Activated CD4-positive, alpha-beta T cell treated with anti-CD3 and anti-CD28 coated beads, Interleukin-2, amount 10 ng/mL, durations not matched to agents 24 days and 14 days (primary cell): Measurements from ENCODE around the gene SLC6A11. TPM values are rescaled to one million over a fixed set of nuclear protein-coding genes. Genes with fewer than 3 reads are reported as not detected.

Source experiments
- DNase-seq: peaks from one replicate; pipeline ENCODE4 v3.0.0; 2022
- H3K27ac Mint-ChIP-seq: one replicate; pipeline ENCODE4 v1.8.0; 2022; ENCODE audit warnings: mild to moderate bottlenecking, mixed read lengths
- H3K27me3 Mint-ChIP-seq: one replicate; pipeline ENCODE4 v1.8.0; 2022; ENCODE audit warnings: mixed read lengths
- H3K36me3 Mint-ChIP-seq: one replicate; pipeline ENCODE4 v1.8.0; 2022; ENCODE audit warnings: low read depth, mild to moderate bottlenecking, mixed read lengths
- H3K4me1 Mint-ChIP-seq: one replicate; pipeline ENCODE4 v1.8.0; 2021; ENCODE audit warnings: mixed read lengths
- H3K4me3 Mint-ChIP-seq: one replicate; pipeline ENCODE4 v1.8.0; 2022; ENCODE audit warnings: mild to moderate bottlenecking, moderate library complexity, mixed read lengths
- H3K9me3 Mint-ChIP-seq: one replicate; pipeline ENCODE4 v1.8.0; 2021; ENCODE audit warnings: mixed read lengths
- intact Hi-C: fragments of 100-400 bp; cut with micrococcal nuclease; formaldehyde crosslinking; loops from one replicate; pipeline ENCODE4 v1.15.1; 2023
- total RNA-seq: library from RNA; stranded (reverse); gene quantifications from 2 replicates; pipeline ENCODE4 v1.2.3, GENCODE V29; 2022

The SLC6A11 gene
- total RNA-seq, 1 donor from 2014 or later: not detected

- Mint-ChIP-seq H3K27me3 (no peaks in the 10 kb centered on the region), H3K4me3 (no peak overlapping the region), H3K36me3 (no peaks in the 10 kb centered on the region)
Observed at GRCh38 chr3:10907262-10907661, 91.2 kb downstream of the SLC6A11 start.

GRCh38 chr3:10910367-10910766 is 94.3 kb downstream of the SLC6A11 start:
- DNase-seq: no peak
- Mint-ChIP-seq H3K4me1 (no peaks in the 10 kb centered on the region), H3K27ac (no peak overlapping the region), H3K36me3 (no peaks in the 10 kb centered on the region), H3K9me3 (peaks cover 28% of the 10 kb centered on the region), H3K27me3 (no peaks in the 10 kb centered on the region), H3K4me3 (no peak overlapping the region)
- intact Hi-C loops: no loop called here

More at GRCh38 chr3:10907262-10907661, 91.2 kb downstream of the SLC6A11 start:
- Mint-ChIP-seq H3K27ac (no peak overlapping the region), H3K4me1 (no peaks in the 10 kb centered on the region), H3K9me3 (peaks cover 28% of the 10 kb centered on the region)
- intact Hi-C loops: no loop called here
- DNase-seq: no peak

GRCh38 chr3:10911350-10912002 is 95.4 kb downstream of the SLC6A11 start:
- Mint-ChIP-seq H3K27me3 (no peaks in the 10 kb centered on the region), H3K4me3 (no peak overlapping the region), H3K36me3 (no peaks in the 10 kb centered on the region), H3K9me3 (peaks cover 24% of the 10 kb centered on the region), H3K4me1 (no peaks in the 10 kb centered on the region), H3K27ac (no peak overlapping the region)
- intact Hi-C loops: no loop called here
- DNase-seq: no peak

GRCh38 chr3:10912786-10913185 is 96.8 kb downstream of the SLC6A11 start:
- Mint-ChIP-seq H3K36me3 (no peaks in the 10 kb centered on the region), H3K27ac (no peak overlapping the region)

GRCh38 chr3:10915376-10915775 is 99.3 kb downstream of the SLC6A11 start:
- Mint-ChIP-seq H3K36me3 (no peaks in the 10 kb centered on the region), H3K4me1 (no peaks in the 10 kb centered on the region), H3K9me3 (no peaks in the 10 kb centered on the region), H3K27me3 (no peaks in the 10 kb centered on the region), H3K27ac (no peak overlapping the region), H3K4me3 (no peak overlapping the region)
- no peak for DNase-seq
- intact Hi-C loops: no loop called here

More at GRCh38 chr3:10912786-10913185, 96.8 kb downstream of the SLC6A11 start:
- intact Hi-C loops: no loop called here
- peaks cover 13% of the 10 kb centered on the region for H3K9me3 Mint-ChIP-seq
- no peaks in the 10 kb centered on the region for H3K27me3 Mint-ChIP-seq
- no peak overlapping the region for H3K4me3 Mint-ChIP-seq
- H3K4me1 Mint-ChIP-seq: no peaks in the 10 kb centered on the region
- DNase-seq: no peak

GRCh38 chr3:10917176-10917575 is 101.1 kb downstream of the SLC6A11 start:
- no peak for DNase-seq
- intact Hi-C loops: no loop called here
- H3K9me3 Mint-ChIP-seq: no peaks in the 10 kb centered on the region
- H3K27me3 Mint-ChIP-seq: peaks cover 2% of the 10 kb centered on the region
- no peaks in the 10 kb centered on the region for H3K4me1 Mint-ChIP-seq
- H3K36me3 Mint-ChIP-seq: no peaks in the 10 kb centered on the region
- H3K27ac Mint-ChIP-seq: no peak overlapping the region
- H3K4me3 Mint-ChIP-seq: no peak overlapping the region

GRCh38 chr3:10918011-10918410 is 102.0 kb downstream of the SLC6A11 start:
- Mint-ChIP-seq H3K4me1 (no peaks in the 10 kb centered on the region), H3K36me3 (no peaks in the 10 kb centered on the region), H3K27me3 (peaks cover 9% of the 10 kb centered on the region), H3K9me3 (no peaks in the 10 kb centered on the region), H3K27ac (no peak overlapping the region), H3K4me3 (no peak overlapping the region)
- intact Hi-C loops: no loop called here
- no peak for DNase-seq

GRCh38 chr3:10919636-10920035 is 103.6 kb downstream of the SLC6A11 start:
- no peak for DNase-seq
- H3K4me3 Mint-ChIP-seq: no peak overlapping the region
- H3K9me3 Mint-ChIP-seq: no peaks in the 10 kb centered on the region
- H3K36me3 Mint-ChIP-seq: no peaks in the 10 kb centered on the region
- no peaks in the 10 kb centered on the region for H3K4me1 Mint-ChIP-seq
- no peak overlapping the region for H3K27ac Mint-ChIP-seq
- intact Hi-C loops: no loop called here
- peaks cover 11% of the 10 kb centered on the region for H3K27me3 Mint-ChIP-seq

GRCh38 chr3:10925436-10926255 is 109.6 kb downstream of the SLC6A11 start:
- Mint-ChIP-seq H3K9me3 (no peaks in the 10 kb centered on the region), H3K36me3 (no peaks in the 10 kb centered on the region), H3K27me3 (peaks cover 11% of the 10 kb centered on the region), H3K4me1 (no peaks in the 10 kb centered on the region), H3K4me3 (no peak overlapping the region), H3K27ac (no peak overlapping the region)
- intact Hi-C loops: no loop called here
- no peak for DNase-seq

- no peak overlapping the region for H3K4me3 Mint-ChIP-seq
- H3K27me3 Mint-ChIP-seq: peaks cover 11% of the 10 kb centered on the region
- no peaks in the 10 kb centered on the region for H3K9me3 Mint-ChIP-seq
- H3K4me1 Mint-ChIP-seq: no peaks in the 10 kb centered on the region
- H3K27ac Mint-ChIP-seq: no peak overlapping the region
- H3K36me3 Mint-ChIP-seq: no peaks in the 10 kb centered on the region
- no peak for DNase-seq
- intact Hi-C loops: no loop called here
Observed at GRCh38 chr3:10926256-10926810, 110.3 kb downstream of the SLC6A11 start.

GRCh38 chr3:10926811-10927521 is 110.9 kb downstream of the SLC6A11 start:
- Mint-ChIP-seq H3K9me3 (no peaks in the 10 kb centered on the region), H3K4me1 (no peaks in the 10 kb centered on the region)

GRCh38 chr3:10927551-10927950 is 111.5 kb downstream of the SLC6A11 start:
- H3K27me3 Mint-ChIP-seq: peaks cover 5% of the 10 kb centered on the region
- no peak overlapping the region for H3K4me3 Mint-ChIP-seq
- H3K27ac Mint-ChIP-seq: no peak overlapping the region
- H3K4me1 Mint-ChIP-seq: no peaks in the 10 kb centered on the region
- no peak for DNase-seq
- intact Hi-C loops: no loop called here
- no peaks in the 10 kb centered on the region for H3K36me3 Mint-ChIP-seq
- no peaks in the 10 kb centered on the region for H3K9me3 Mint-ChIP-seq

More at GRCh38 chr3:10926811-10927521, 110.9 kb downstream of the SLC6A11 start:
- no peaks in the 10 kb centered on the region for H3K36me3 Mint-ChIP-seq
- intact Hi-C loops: no loop called here
- no peak for DNase-seq
- H3K27me3 Mint-ChIP-seq: peaks cover 9% of the 10 kb centered on the region
- no peak overlapping the region for H3K4me3 Mint-ChIP-seq
- H3K27ac Mint-ChIP-seq: no peak overlapping the region

- Mint-ChIP-seq H3K4me3 (no peak overlapping the region), H3K27me3 (peaks cover 2% of the 10 kb centered on the region), H3K9me3 (no peaks in the 10 kb centered on the region), H3K36me3 (no peaks in the 10 kb centered on the region), H3K4me1 (no peaks in the 10 kb centered on the region), H3K27ac (no peak overlapping the region)
- intact Hi-C loops: no loop called here
- DNase-seq: no peak
Observed at GRCh38 chr3:10928407-10928960, 112.5 kb downstream of the SLC6A11 start.
